Right lobe of liver (tissue), 6 donors: ENCODE measurements around the gene TBX4. TPM values are rescaled to one million over a fixed set of nuclear protein-coding genes. Genes with fewer than 3 reads are reported as not detected.

ENCODE experiments used
- ATAC-seq, 4 donors: fragments of 200-7000 bp; cut with Tn5 transposase; one replicate each; pipeline ENCODE4 v1.9.1; 2020; ENCODE audit warnings: mild to moderate bottlenecking in 4 of 4, moderate library complexity in 4 of 4
- DNase-seq, 3 donors: peaks; one replicate each; pipeline ENCODE4 v3.0.0-alpha.2; 2020
- H3K27ac ChIP-seq, 3 donors: fragments of 200-600 bp; one replicate each; pipeline ENCODE4 v1.8.0; 2022
- H3K27me3 ChIP-seq, 2 donors: fragments of 200-600 bp; one replicate each; pipeline ENCODE4 v1.8.0; 2022
- H3K36me3 ChIP-seq, 4 donors: fragments of 200-600 bp; sonication (generic) in 1 of 4; one replicate each; pipeline versions ENCODE4 v1.5.1 to v1.8.0; 2017 to 2022; ENCODE audit warnings: control low read depth in 1 of 4
- H3K4me1 ChIP-seq, 4 donors: fragments of 200-600 bp; sonication (generic) in 1 of 4; one replicate each; pipeline versions ENCODE4 v1.5.1 to v1.8.0; 2017 to 2022; ENCODE audit warnings: control low read depth in 1 of 4
- H3K4me3 ChIP-seq, 3 donors: fragments of 200-600 bp; one replicate each; pipeline ENCODE4 v1.8.0; 2022
- H3K9me3 ChIP-seq, 4 donors: fragments of 200-600 bp; sonication (generic) in 1 of 4; one replicate each; pipeline versions ENCODE4 v1.5.1 to v1.8.0; 2017 to 2022; ENCODE audit warnings: control low read depth in 1 of 4
- CTCF ChIP-seq, 4 donors: fragments of 200-600 bp in 3 of 4; fragments of 450-650 bp in 1 of 4; IDR thresholded peaks; one replicate each; pipeline versions ENCODE4 v1.5.1 to v1.8.0; 2016 to 2022; ENCODE audit warnings: antibody characterized with exemption in 4 of 4, mild to moderate bottlenecking in 2 of 4
- POLR2A ChIP-seq: fragments of 450-650 bp; IDR thresholded peaks from one replicate; pipeline ENCODE4 v1.6.1; 2017; ENCODE audit warnings: antibody characterized with exemption, mild to moderate bottlenecking
- WGBS: methylation state at CpG from one replicate; pipeline ENCODE4 v1.1.6; 2018; ENCODE audit warnings: low coverage, low lambda C conversion rate; ENCODE audit not compliant: insufficient coverage; ENCODE audit errors: missing lambda C conversion rate; 5-methylcytosine and 5-hydroxymethylcytosine counted together
- intact Hi-C, 2 donors: fragments of 100-400 bp; cut with DNase I; formaldehyde crosslinking; loops; one replicate each; pipeline versions ENCODE4 v1.11.2 to v1.14.1; 2022
- long read RNA-seq: library from polyadenylated mRNA; unstranded; transcript quantifications from one replicate; pipeline ENCODE4 v2.0.0, GENCODE V29; 2019
- total RNA-seq, 6 experiments: library from RNA; depleted of rRNA in 2 of 6; stranded (reverse); fragments of >200 nt in 2 of 6; fragmentation: NEBNext Ultra II Directional in 3 of 6; extraction: Animal tissue kit (Norgen Biotek cat#: 25700) in 3 of 6; gene quantifications; one replicate each; pipeline versions ENCODE4 v1.1.0 to v1.2.4, GENCODE V29; 2016 to 2023
- donor health status: DM: no; HTN: yes; CAD: no.
- donor health status: DM: no; HTN: no; CAD: no.
- donor health status: DM: no; HTN: no; CAD: no.
- donor health status: DM: no; HTN: yes; CAD: no.
- donor health status: DM: no; HTN: yes; CAD: no.

The TBX4 gene
- total RNA-seq = not detected
- long read RNA-seq = 0 reads

- WGBS = 14% methylated on average over 22 of the region's 59 CpGs
- Histone ChIP-seq H3K4me3 (peak within 1 kb of the TSS in 1 of 3 donors; percentile 26), H3K27me3 (peaks cover 25 to 54% of the 10 kb centered on the region in 2 donors), H3K9me3 (no peaks in the 10 kb centered on the region), H3K36me3 (no peaks in the 10 kb centered on the region), H3K4me1 (peaks cover 0 to 24% (median 0%) of the 10 kb centered on the region in 4 donors), H3K27ac (no peak within 1 kb of the TSS)
- no peak for TF ChIP-seq CTCF (IDR thresholded peaks at IDR 0.05)
- ATAC-seq = peak in 1 of 4 donors; percentile 5
- intact Hi-C loops = no loop called here
- no peak for DNase-seq
Observed at GRCh38 chr17:61452301-61453290, at the start of gene TBX4. Gene TBX4 (plus strand): TSS chr17:61452422. CDS start chr17:61456491, 4,069 bp downstream.

DNA sequence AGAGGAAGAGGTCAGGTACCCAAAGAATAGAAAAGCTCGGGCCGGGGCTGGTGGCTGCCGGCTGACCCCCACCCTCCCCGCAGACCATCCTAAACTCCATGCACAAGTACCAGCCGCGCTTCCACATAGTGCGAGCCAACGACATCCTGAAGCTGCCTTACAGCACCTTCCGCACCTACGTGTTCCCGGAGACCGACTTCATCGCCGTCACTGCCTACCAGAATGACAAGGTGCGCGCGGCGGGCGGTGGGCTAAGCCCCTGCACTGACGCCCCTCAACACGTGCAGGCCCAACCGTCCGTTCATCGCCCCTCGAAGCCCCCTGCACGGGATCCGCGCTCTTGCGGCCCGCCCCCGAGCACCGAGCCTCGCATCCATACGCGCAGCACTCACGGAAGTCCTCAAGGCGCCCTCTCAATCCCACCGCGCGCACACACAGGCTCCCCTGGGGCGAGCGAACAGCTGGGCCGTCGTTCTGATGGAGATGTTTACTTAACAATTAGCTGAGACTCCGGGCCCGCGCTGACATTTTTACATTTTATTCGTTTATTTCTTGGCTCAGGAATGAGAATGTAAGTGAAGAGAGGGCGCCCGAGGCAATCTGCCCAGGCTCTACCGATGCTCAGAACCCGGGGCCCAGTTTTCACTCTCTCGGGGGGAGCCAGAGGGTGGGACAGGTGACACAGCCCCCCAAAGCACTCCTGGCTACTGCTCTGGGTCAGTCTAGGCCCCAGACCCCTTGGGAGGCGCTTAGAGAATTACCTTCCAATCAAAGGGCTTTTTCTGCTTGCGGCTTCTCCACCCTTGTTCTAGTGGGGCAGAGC lies 49.0 kb upstream of the TBX4 start:
- intact Hi-C loops = loop anchor here in 1 of 2 donors (10.0 kb wide), 1 partner anchor 678 kb away; no protein-coding TSS in a partner anchor
- Histone ChIP-seq H3K4me3 (peak overlapping the region in 2 of 3 donors; percentile 4 to 10), H3K36me3 (no peaks in the 10 kb centered on the region), H3K4me1 (peaks cover 0 to 25% (median 2%) of the 10 kb centered on the region in 4 donors), H3K27me3 (peaks cover 0 to 59% of the 10 kb centered on the region in 2 donors), H3K9me3 (no peaks in the 10 kb centered on the region), H3K27ac (peak overlapping the region in 2 of 3 donors; percentile 16 to 18)
- TF ChIP-seq POLR2A (no peak), CTCF (IDR thresholded peaks at IDR 0.05) (no peak)
- DNase-seq (no peak), ATAC-seq (no peak)
- WGBS = 11% methylated on average over 11 of the region's 55 CpGs

GRCh38 chr17:61403801-61404662 lies 48.2 kb upstream of the TBX4 start:
- no peak for TF ChIP-seq POLR2A
- no peak for TF ChIP-seq CTCF (IDR thresholded peaks at IDR 0.05)
- H3K4me3 ChIP-seq = peak overlapping the region in 1 of 3 donors; percentile 10
- intact Hi-C loops = loop anchor here in 1 of 2 donors (10.0 kb wide), 1 partner anchor 679 kb away; no protein-coding TSS in a partner anchor
- H3K27ac ChIP-seq = peak overlapping the region in 2 of 3 donors; percentile 16 to 18
- DNase-seq = peak in 1 of 3 donors; percentile 53
- 10% methylated on average over 2 of the region's 66 CpGs for WGBS
- no peaks in the 10 kb centered on the region for H3K36me3 ChIP-seq
- ATAC-seq = no peak
- H3K27me3 ChIP-seq = peaks cover 0 to 51% of the 10 kb centered on the region in 2 donors
- H3K4me1 ChIP-seq = peaks cover 0 to 21% (median 2%) of the 10 kb centered on the region in 4 donors
- no peaks in the 10 kb centered on the region for H3K9me3 ChIP-seq

- H3K4me3 ChIP-seq = no peak overlapping the region
- no peak for TF ChIP-seq CTCF (IDR thresholded peaks at IDR 0.05)
- TF ChIP-seq POLR2A = no peak
- H3K4me1 ChIP-seq = peaks cover 0 to 16% (median 2%) of the 10 kb centered on the region in 4 donors
- intact Hi-C loops = loop anchor here in 1 of 2 donors (10.0 kb wide), 1 partner anchor 680 kb away; no protein-coding TSS in a partner anchor
- DNase-seq (peak in 1 of 3 donors; percentile 49), ATAC-seq (no peak)
- 0% methylated on average over 9 of the region's 27 CpGs for WGBS
- peaks cover 0 to 46% of the 10 kb centered on the region in 2 donors for H3K27me3 ChIP-seq
- no peaks in the 10 kb centered on the region for H3K9me3 ChIP-seq
- no peaks in the 10 kb centered on the region for H3K36me3 ChIP-seq
- peak overlapping the region in 2 of 3 donors; percentile 18 to 31 for H3K27ac ChIP-seq
Observed at GRCh38 chr17:61404663-61404912, 47.6 kb upstream of the TBX4 start.
